ENCODE results near the gene MYLK4.

Gene MYLK4

GRCh38 chr6:2753110-2753489 lies 2.4 kb upstream of the MYLK4 start:
- H3K9ac ChIP-seq (ENCODE audit: low read length), result no peak overlapping the region
- no peaks in the 10 kb centered on the region for H3K27me3 ChIP-seq (ENCODE audit: control insufficient read depth, insufficient read depth, low read length)
- H3K36me3 ChIP-seq (ENCODE audit: control insufficient read depth, low read depth, low read length), result no peaks in the 10 kb centered on the region
- H3K4me1 ChIP-seq (ENCODE audit: control insufficient read depth, low read depth, low read length), result peaks cover 4% of the 10 kb centered on the region
- no peak overlapping the region for H3K4me3 ChIP-seq (ENCODE audit: low read length)
- no peaks in the 10 kb centered on the region for H3K9me3 ChIP-seq (ENCODE audit: control insufficient read depth, low read depth, low read length)
- no peak overlapping the region for H3K27ac ChIP-seq (ENCODE audit: low read length)

GRCh38 chr6:2752477-2753109 lies 1.9 kb upstream of the MYLK4 start:
- Histone ChIP-seq H3K4me1 (ENCODE audit: control insufficient read depth, low read depth, low read length) (peaks cover 4% of the 10 kb centered on the region), H3K27ac (ENCODE audit: low read length) (no peak overlapping the region), H3K4me3 (ENCODE audit: low read length) (no peak overlapping the region), H3K36me3 (ENCODE audit: control insufficient read depth, low read depth, low read length) (no peaks in the 10 kb centered on the region), H3K9me3 (ENCODE audit: control insufficient read depth, low read depth, low read length) (no peaks in the 10 kb centered on the region), H3K9ac (ENCODE audit: low read length) (no peak overlapping the region), H3K27me3 (ENCODE audit: control insufficient read depth, insufficient read depth, low read length) (no peaks in the 10 kb centered on the region)

GRCh38 chr6:2751871-2752270 lies 1.1 kb upstream of the MYLK4 start:
- Histone ChIP-seq H3K27me3 (ENCODE audit: control insufficient read depth, insufficient read depth, low read length) (no peaks in the 10 kb centered on the region), H3K9me3 (ENCODE audit: control insufficient read depth, low read depth, low read length) (no peaks in the 10 kb centered on the region), H3K9ac (ENCODE audit: low read length) (no peak overlapping the region), H3K4me3 (ENCODE audit: low read length) (no peak overlapping the region), H3K27ac (ENCODE audit: low read length) (no peak overlapping the region), H3K4me1 (ENCODE audit: control insufficient read depth, low read depth, low read length) (peaks cover 5% of the 10 kb centered on the region), H3K36me3 (ENCODE audit: control insufficient read depth, low read depth, low read length) (no peaks in the 10 kb centered on the region)

GRCh38 chr6:2749969-2750600 lies 637 bp downstream of the MYLK4 start:
- Histone ChIP-seq H3K27me3 (ENCODE audit: control insufficient read depth, insufficient read depth, low read length) (no peaks in the 10 kb centered on the region), H3K9me3 (ENCODE audit: control insufficient read depth, low read depth, low read length) (no peaks in the 10 kb centered on the region), H3K9ac (ENCODE audit: low read length) (no peak overlapping the region), H3K4me1 (ENCODE audit: control insufficient read depth, low read depth, low read length) (peaks cover 8% of the 10 kb centered on the region), H3K27ac (ENCODE audit: low read length) (no peak overlapping the region), H3K36me3 (ENCODE audit: control insufficient read depth, low read depth, low read length) (no peaks in the 10 kb centered on the region), H3K4me3 (ENCODE audit: low read length) (no peak overlapping the region)

- Histone ChIP-seq H3K36me3 (ENCODE audit: control insufficient read depth, low read depth, low read length) (no peaks in the 10 kb centered on the region), H3K27me3 (ENCODE audit: control insufficient read depth, insufficient read depth, low read length) (no peaks in the 10 kb centered on the region), H3K9ac (ENCODE audit: low read length) (no peak overlapping the region), H3K9me3 (ENCODE audit: control insufficient read depth, low read depth, low read length) (no peaks in the 10 kb centered on the region), H3K27ac (ENCODE audit: low read length) (no peak overlapping the region), H3K4me1 (ENCODE audit: control insufficient read depth, low read depth, low read length) (peaks cover 8% of the 10 kb centered on the region), H3K4me3 (ENCODE audit: low read length) (no peak overlapping the region)
Measured at GRCh38 chr6:2748183-2748582, 2.5 kb downstream of the MYLK4 start.

- no peak overlapping the region for H3K4me3 ChIP-seq (ENCODE audit: low read length)
- no peak overlapping the region for H3K9ac ChIP-seq (ENCODE audit: low read length)
- H3K9me3 ChIP-seq (ENCODE audit: control insufficient read depth, low read depth, low read length), result no peaks in the 10 kb centered on the region
- H3K27ac ChIP-seq (ENCODE audit: low read length), result no peak overlapping the region
- H3K36me3 ChIP-seq (ENCODE audit: control insufficient read depth, low read depth, low read length), result no peaks in the 10 kb centered on the region
- H3K4me1 ChIP-seq (ENCODE audit: control insufficient read depth, low read depth, low read length), result peaks cover 8% of the 10 kb centered on the region
- no peaks in the 10 kb centered on the region for H3K27me3 ChIP-seq (ENCODE audit: control insufficient read depth, insufficient read depth, low read length)
Measured at GRCh38 chr6:2746557-2747061, 4.1 kb downstream of the MYLK4 start.

- Histone ChIP-seq H3K9me3 (ENCODE audit: control insufficient read depth, low read depth, low read length) (no peaks in the 10 kb centered on the region), H3K4me1 (ENCODE audit: control insufficient read depth, low read depth, low read length) (peaks cover 8% of the 10 kb centered on the region), H3K36me3 (ENCODE audit: control insufficient read depth, low read depth, low read length) (no peaks in the 10 kb centered on the region), H3K4me3 (ENCODE audit: low read length) (no peak overlapping the region), H3K9ac (ENCODE audit: low read length) (no peak overlapping the region), H3K27ac (ENCODE audit: low read length) (no peak overlapping the region), H3K27me3 (ENCODE audit: control insufficient read depth, insufficient read depth, low read length) (no peaks in the 10 kb centered on the region)
Measured at GRCh38 chr6:2745246-2745645, 5.5 kb downstream of the MYLK4 start.

GRCh38 chr6:2744778-2745177 lies 5.9 kb downstream of the MYLK4 start:
- Histone ChIP-seq H3K4me3 (ENCODE audit: low read length) (no peak overlapping the region), H3K9ac (ENCODE audit: low read length) (no peak overlapping the region), H3K9me3 (ENCODE audit: control insufficient read depth, low read depth, low read length) (no peaks in the 10 kb centered on the region), H3K27ac (ENCODE audit: low read length) (no peak overlapping the region), H3K27me3 (ENCODE audit: control insufficient read depth, insufficient read depth, low read length) (no peaks in the 10 kb centered on the region), H3K36me3 (ENCODE audit: control insufficient read depth, low read depth, low read length) (no peaks in the 10 kb centered on the region), H3K4me1 (ENCODE audit: control insufficient read depth, low read depth, low read length) (peaks cover 7% of the 10 kb centered on the region)

GRCh38 chr6:2744209-2744771 lies 6.4 kb downstream of the MYLK4 start:
- Histone ChIP-seq H3K4me1 (ENCODE audit: control insufficient read depth, low read depth, low read length) (peaks cover 3% of the 10 kb centered on the region), H3K4me3 (ENCODE audit: low read length) (no peak overlapping the region), H3K36me3 (ENCODE audit: control insufficient read depth, low read depth, low read length) (no peaks in the 10 kb centered on the region), H3K9ac (ENCODE audit: low read length) (no peak overlapping the region), H3K27ac (ENCODE audit: low read length) (no peak overlapping the region), H3K27me3 (ENCODE audit: control insufficient read depth, insufficient read depth, low read length) (no peaks in the 10 kb centered on the region), H3K9me3 (ENCODE audit: control insufficient read depth, low read depth, low read length) (no peaks in the 10 kb centered on the region)

GRCh38 chr6:2743280-2744208 lies 7.2 kb downstream of the MYLK4 start:
- no peak overlapping the region for H3K9ac ChIP-seq (ENCODE audit: low read length)
- H3K27me3 ChIP-seq (ENCODE audit: control insufficient read depth, insufficient read depth, low read length), result no peaks in the 10 kb centered on the region
- no peaks in the 10 kb centered on the region for H3K36me3 ChIP-seq (ENCODE audit: control insufficient read depth, low read depth, low read length)
- H3K4me1 ChIP-seq (ENCODE audit: control insufficient read depth, low read depth, low read length), result peaks cover 3% of the 10 kb centered on the region
- no peak overlapping the region for H3K4me3 ChIP-seq (ENCODE audit: low read length)
- no peak overlapping the region for H3K27ac ChIP-seq (ENCODE audit: low read length)
- H3K9me3 ChIP-seq (ENCODE audit: control insufficient read depth, low read depth, low read length), result no peaks in the 10 kb centered on the region

GRCh38 chr6:2741756-2742155 lies 9.0 kb downstream of the MYLK4 start:
- H3K9me3 ChIP-seq (ENCODE audit: control insufficient read depth, low read depth, low read length), result no peaks in the 10 kb centered on the region
- no peak overlapping the region for H3K9ac ChIP-seq (ENCODE audit: low read length)
- peaks cover 2% of the 10 kb centered on the region for H3K4me1 ChIP-seq (ENCODE audit: control insufficient read depth, low read depth, low read length)
- no peak overlapping the region for H3K27ac ChIP-seq (ENCODE audit: low read length)
- no peaks in the 10 kb centered on the region for H3K36me3 ChIP-seq (ENCODE audit: control insufficient read depth, low read depth, low read length)
- H3K4me3 ChIP-seq (ENCODE audit: low read length), result no peak overlapping the region
- H3K27me3 ChIP-seq (ENCODE audit: control insufficient read depth, insufficient read depth, low read length), result no peaks in the 10 kb centered on the region
